H9 (cell line): Measurements from ENCODE around the gene SPATA2L. TPM values are rescaled to one million over a fixed set of nuclear protein-coding genes. Genes with fewer than 3 reads are reported as not detected.

Experiments
- DNase-seq: peaks from one replicate; pipeline ENCODE4 v3.0.0-alpha.2; 2017
- H2AFZ ChIP-seq: one replicate; pipeline ENCODE4 v1.6.1; 2013; ENCODE audit warnings: mild to moderate bottlenecking, low read length, control low read depth, moderate library complexity
- H2AK5ac ChIP-seq: 2 replicates; pipeline ENCODE4 v1.6.1; 2013; ENCODE audit warnings: low read length, control low read depth, mixed read lengths; ENCODE audit not compliant: insufficient read length
- H2BK120ac ChIP-seq: one replicate; pipeline ENCODE4 v1.6.1; 2013; ENCODE audit warnings: low read depth, mild to moderate bottlenecking, low read length, control low read depth, inconsistent platforms; ENCODE audit not compliant: poor library complexity, severe bottlenecking
- H2BK12ac ChIP-seq: 2 replicates; pipeline ENCODE4 v1.6.1; 2013; ENCODE audit warnings: low read length, control low read depth, mixed read lengths, low read depth; ENCODE audit not compliant: insufficient read length
- H2BK15ac ChIP-seq: 2 replicates; pipeline ENCODE4 v1.6.1; 2013; ENCODE audit warnings: low read depth, low read length, control low read depth
- H2BK20ac ChIP-seq: one replicate; pipeline ENCODE4 v1.6.1; 2013; ENCODE audit warnings: low read depth, mild to moderate bottlenecking, low read length, control low read depth, inconsistent platforms; ENCODE audit not compliant: poor library complexity, severe bottlenecking
- H2BK5ac ChIP-seq: 2 replicates; pipeline ENCODE4 v1.6.1; 2013; ENCODE audit warnings: low read length, control low read depth, mixed read lengths; ENCODE audit not compliant: insufficient read length
- H3K14ac ChIP-seq: 2 replicates; pipeline ENCODE4 v1.6.1; 2013; ENCODE audit warnings: low read length, control low read depth; ENCODE audit not compliant: insufficient read depth
- H3K18ac ChIP-seq: 2 replicates; pipeline ENCODE4 v1.6.1; 2013; ENCODE audit warnings: low read depth, mild to moderate bottlenecking, mixed read lengths, low read length, control low read depth; ENCODE audit not compliant: insufficient read length
- H3K23ac ChIP-seq: 2 replicates; pipeline ENCODE4 v1.6.1; 2013; ENCODE audit warnings: low read length, control low read depth, mixed read lengths, low read depth; ENCODE audit not compliant: insufficient read length
- H3K23me2 ChIP-seq: 2 replicates; pipeline ENCODE4 v1.6.1; 2013; ENCODE audit warnings: low read depth, mild to moderate bottlenecking, mixed read lengths, low read length, control low read depth; ENCODE audit not compliant: insufficient read length, poor library complexity, severe bottlenecking
- H3K27ac ChIP-seq: 2 replicates; pipeline ENCODE4 v1.5.1; 2013; ENCODE audit warnings: low read length, control low read depth, mixed read lengths, low read depth; ENCODE audit not compliant: insufficient read length
- H3K27me3 ChIP-seq: 2 replicates; pipeline ENCODE4 v1.6.1; 2013; ENCODE audit warnings: low read length, control low read depth, inconsistent platforms; ENCODE audit not compliant: insufficient read depth
- H3K4ac ChIP-seq: 2 replicates; pipeline ENCODE4 v1.6.1; 2013; ENCODE audit warnings: low read depth, mild to moderate bottlenecking, control low read depth, inconsistent platforms, low read length, moderate library complexity
- H3K4me1 ChIP-seq: 2 replicates; pipeline ENCODE4 v1.6.1; 2013; ENCODE audit warnings: low read length, control low read depth, inconsistent platforms; ENCODE audit not compliant: insufficient read depth
- H3K4me2 ChIP-seq: 2 replicates; pipeline ENCODE4 v1.6.1; 2013; ENCODE audit warnings: low read length, control low read depth, mixed read lengths; ENCODE audit not compliant: insufficient read length, insufficient read depth
- H3K56ac ChIP-seq: 2 replicates; pipeline ENCODE4 v1.6.1; 2013; ENCODE audit warnings: low read depth, mild to moderate bottlenecking, mixed read lengths, low read length, control low read depth; ENCODE audit not compliant: insufficient read length
- H3K79me1 ChIP-seq: 2 replicates; pipeline ENCODE4 v1.6.1; 2013; ENCODE audit warnings: low read depth, mild to moderate bottlenecking, moderate library complexity, low read length, control low read depth, inconsistent platforms; ENCODE audit not compliant: insufficient read depth, poor library complexity, severe bottlenecking
- H3K79me2 ChIP-seq: 2 replicates; pipeline ENCODE4 v1.6.1; 2013; ENCODE audit warnings: low read length, control low read depth, inconsistent platforms; ENCODE audit not compliant: insufficient read depth
- H3K9ac ChIP-seq: 2 replicates; pipeline ENCODE4 v1.6.1; 2013; ENCODE audit warnings: low read length, control low read depth, mixed read lengths; ENCODE audit not compliant: insufficient read length; ENCODE audit errors: extremely low read depth
- H3K9me3 ChIP-seq: one replicate; pipeline ENCODE4 v1.6.1; 2013; ENCODE audit warnings: low read depth, low read length, inconsistent platforms; ENCODE audit not compliant: control insufficient read depth
- H3T11ph ChIP-seq: one replicate; pipeline ENCODE4 v1.6.1; 2013; ENCODE audit warnings: mild to moderate bottlenecking, low read length, control low read depth, inconsistent platforms
- H4K20me1 ChIP-seq: one replicate; pipeline ENCODE4 v1.6.1; 2013; ENCODE audit not compliant: control insufficient read depth, insufficient read length, insufficient read depth
- H4K5ac ChIP-seq: 2 replicates; pipeline ENCODE4 v1.6.1; 2013; ENCODE audit warnings: low read depth, mild to moderate bottlenecking, mixed read lengths, low read length, control low read depth; ENCODE audit not compliant: insufficient read length
- H4K8ac ChIP-seq: replicated peaks from 2 replicates; pipeline ENCODE4 v1.6.1; 2013; ENCODE audit warnings: low read length, control low read depth, mixed read lengths, low read depth; ENCODE audit not compliant: insufficient read length
- H4K91ac ChIP-seq: 2 replicates; pipeline ENCODE4 v1.6.1; 2013; ENCODE audit warnings: low read depth, mild to moderate bottlenecking, moderate library complexity, mixed read lengths, low read length, control low read depth; ENCODE audit not compliant: insufficient read length
- H3K27ac Mint-ChIP-seq, 3 experiments: 2 replicates in 2 of 3; 3 replicates in 1 of 3; pipeline ENCODE4 v1.8.0; 2020 to 2021; ENCODE audit warnings: mixed read lengths in 3 of 3, mild to moderate bottlenecking in 1 of 3, moderate library complexity in 1 of 3
- H3K27me3 Mint-ChIP-seq: 2 replicates; pipeline ENCODE4 v1.8.0; 2021; ENCODE audit warnings: low read depth, mild to moderate bottlenecking, moderate library complexity, mixed read lengths
- H3K36me3 Mint-ChIP-seq, 3 experiments: 2 replicates in 2 of 3; 3 replicates in 1 of 3; pipeline ENCODE4 v1.8.0; 2020 to 2021; ENCODE audit warnings: low read depth in 3 of 3, mixed read lengths in 3 of 3; ENCODE audit not compliant: insufficient read depth in 1 of 3
- H3K4me1 Mint-ChIP-seq, 2 experiments: 2 replicates each; pipeline ENCODE4 v1.8.0; 2020; ENCODE audit warnings: mixed read lengths in 2 of 2
- H3K4me3 Mint-ChIP-seq, 2 experiments: 2 replicates in 1 of 2; 3 replicates in 1 of 2; pipeline ENCODE4 v1.8.0; 2020 to 2021; ENCODE audit warnings: mild to moderate bottlenecking in 2 of 2, mixed read lengths in 2 of 2, moderate library complexity in 1 of 2
- H3K9me3 Mint-ChIP-seq, 2 experiments: 2 replicates in 1 of 2; 3 replicates in 1 of 2; pipeline ENCODE4 v1.8.0; 2020; ENCODE audit warnings: mild to moderate bottlenecking in 2 of 2, mixed read lengths in 2 of 2, moderate library complexity in 1 of 2
- CTCF ChIP-seq: fragments of 200-600 bp; sonication (generic); conservative IDR thresholded peaks from 3 replicates; pipeline ENCODE4 v1.8.0; 2021; ENCODE audit warnings: antibody characterized with exemption, mild to moderate bottlenecking
- WGBS: extraction: QIAGEN DNeasy Blood & Tissue Kit; methylation state at CpG from one replicate; pipeline ENCODE4 v1.1.7; 2013; ENCODE audit warnings: missing lambda C conversion rate, low lambda C conversion rate, mixed read lengths; ENCODE audit not compliant: insufficient read length; ENCODE audit errors: extremely low coverage; 5-methylcytosine and 5-hydroxymethylcytosine counted together
- total RNA-seq: library from RNA; stranded (reverse); gene quantifications from 2 replicates; pipeline ENCODE4 v1.2.1, GENCODE V29; 2021

The SPATA2L gene
- total RNA-seq, 1 experiment from 2014 or later, result 27.1 TPM

GRCh38 chr16:89733322-89733721 lies 31.8 kb upstream of the SPATA2L start:
- TF ChIP-seq CTCF, result no peak
- Histone ChIP-seq H2BK120ac (no peak overlapping the region), H3K9ac (no peak overlapping the region), H3K18ac (no peak overlapping the region), H3K23ac (no peak overlapping the region), H2AK5ac (no peak overlapping the region), H3K9me3 (no peaks in the 10 kb centered on the region), H3K56ac (no peak overlapping the region), H2BK15ac (no peak overlapping the region), H3K27ac (no peak overlapping the region), H4K5ac (no peak overlapping the region), H3K4me2 (no peak overlapping the region), H3K79me2 (no peaks in the 10 kb centered on the region), H3T11ph (no peak overlapping the region), H3K4ac (no peak overlapping the region), H2BK20ac (no peak overlapping the region), H4K91ac (no peak overlapping the region), H3K14ac (no peak overlapping the region), H4K20me1 (no peaks in the 10 kb centered on the region), H3K23me2 (no peaks in the 10 kb centered on the region), H2AFZ (no peak overlapping the region), H4K8ac (no peak overlapping the region), H3K27me3 (no peaks in the 10 kb centered on the region), H3K4me1 (no peaks in the 10 kb centered on the region), H3K79me1 (no peaks in the 10 kb centered on the region), H2BK5ac (no peak overlapping the region), H2BK12ac (no peak overlapping the region)
- Mint-ChIP-seq H3K9me3 (no peaks in the 10 kb centered on the region; a peak in 1 of 5 replicates), H3K4me3 (no peak overlapping the region), H3K36me3 (peaks cover 45 to 83% (median 82%) of the 10 kb centered on the region in 3 experiments; a peak in 6 of 7 replicates), H3K27me3 (no peaks in the 10 kb centered on the region; the same call in 1 of the 2 replicates), H3K27ac (peak overlapping the region in 1 of 3 experiments; percentile 34; a peak in 1 of 7 replicates), H3K4me1 (peaks cover 9 to 19% of the 10 kb centered on the region in 2 experiments)
- no CpG with 5 or more reads among the region's 17 CpGs for whole genome bisulfite sequencing
- no peak for DNase-seq
